HEK293 (cell line): ENCODE data around the gene COX7A1.

Experiments used
- KLF7 ChIP-seq: fragments of 450-650 bp; formaldehyde crosslinking; IDR thresholded peaks from 2 replicates; pipeline ENCODE4 v1.5.1; 2016; ENCODE audit warnings: missing biosample characterization, missing genetic modification characterization, borderline replicate concordance
- MZF1 ChIP-seq: fragments of 450-650 bp; formaldehyde crosslinking; IDR thresholded peaks from 2 replicates; pipeline ENCODE4 v1.5.1; 2017; ENCODE audit warnings: missing biosample characterization, missing genetic modification characterization, borderline replicate concordance
- PRDM1 ChIP-seq: fragments of 450-650 bp; formaldehyde crosslinking; IDR thresholded peaks from 2 replicates; pipeline ENCODE4; 2016; ENCODE audit warnings: missing biosample characterization, missing genetic modification characterization
- SETDB1 ChIP-seq: IDR thresholded peaks from one replicate; pipeline ENCODE4 v1.6.1; 2017; ENCODE audit warnings: mild to moderate bottlenecking, low read length, moderate library complexity, mixed read lengths; ENCODE audit not compliant: insufficient read length
- YY1 ChIP-seq: fragments of 450-650 bp; formaldehyde crosslinking; IDR thresholded peaks from 2 replicates; pipeline ENCODE4 v1.5.1; 2018; ENCODE audit warnings: missing biosample characterization, missing genetic modification characterization
- ZBTB21 ChIP-seq: fragments of 450-650 bp; formaldehyde crosslinking; IDR thresholded peaks from 2 replicates; pipeline ENCODE4 v1.5.1; 2017; ENCODE audit warnings: missing biosample characterization, missing genetic modification characterization
- ZNF112 ChIP-seq: fragments of 450-650 bp; formaldehyde crosslinking; IDR thresholded peaks from 2 replicates; pipeline ENCODE4 v1.5.0; 2017; ENCODE audit warnings: missing biosample characterization, missing genetic modification characterization
- ZNF132 ChIP-seq: fragments of 450-650 bp; formaldehyde crosslinking; IDR thresholded peaks from 2 replicates; pipeline ENCODE4 v1.5.1; 2017; ENCODE audit warnings: missing biosample characterization, missing genetic modification characterization, borderline replicate concordance
- ZNF16 ChIP-seq: fragments of 450-650 bp; formaldehyde crosslinking; IDR thresholded peaks from 2 replicates; pipeline ENCODE4 v1.5.1; 2016; ENCODE audit warnings: low read depth, missing biosample characterization, missing genetic modification characterization
- ZNF292 ChIP-seq: fragments of 450-650 bp; formaldehyde crosslinking; IDR thresholded peaks from 2 replicates; pipeline ENCODE4 v1.5.1; 2016; ENCODE audit warnings: low read depth, missing biosample characterization, missing genetic modification characterization, borderline replicate concordance
- ZNF514 ChIP-seq: fragments of 450-650 bp; formaldehyde crosslinking; IDR thresholded peaks from 2 replicates; pipeline ENCODE4 v1.5.1; 2016; ENCODE audit warnings: missing biosample characterization, missing genetic modification characterization
- ZNF548 ChIP-seq: fragments of 450-650 bp; formaldehyde crosslinking; IDR thresholded peaks from 2 replicates; pipeline ENCODE4 v1.5.1; 2016; ENCODE audit warnings: missing biosample characterization, missing genetic modification characterization
- ZXDB ChIP-seq: fragments of 450-650 bp; formaldehyde crosslinking; IDR thresholded peaks from 2 replicates; pipeline ENCODE4 v1.5.1; 2016; ENCODE audit warnings: missing biosample characterization, missing genetic modification characterization
- TF ChIP-seq, protein P1 (sequence below): fragments of 450-650 bp; formaldehyde crosslinking; IDR thresholded peaks from 2 replicates; pipeline ENCODE4 v1.5.1; 2016; ENCODE audit warnings: missing biosample characterization, missing genetic modification characterization
- TF ChIP-seq, protein P2 (sequence below): fragments of 450-650 bp; formaldehyde crosslinking; IDR thresholded peaks from 2 replicates; pipeline ENCODE4 v1.5.1; 2016; ENCODE audit warnings: missing biosample characterization, missing genetic modification characterization
- TF ChIP-seq, protein P3 (sequence below): fragments of 450-650 bp; formaldehyde crosslinking; IDR thresholded peaks from 2 replicates; pipeline ENCODE4 v1.5.1; 2016; ENCODE audit warnings: missing biosample characterization, missing genetic modification characterization
- TF ChIP-seq, protein P4 (sequence below): fragments of 450-650 bp; formaldehyde crosslinking; IDR thresholded peaks from 2 replicates; pipeline ENCODE4 v1.5.1; 2016; ENCODE audit warnings: missing biosample characterization, missing genetic modification characterization, borderline replicate concordance
- TF ChIP-seq, protein P5 (sequence below): fragments of 450-650 bp; formaldehyde crosslinking; IDR thresholded peaks from 2 replicates; pipeline ENCODE4 v1.5.1; 2016; ENCODE audit warnings: missing biosample characterization, missing genetic modification characterization, borderline replicate concordance
- TF ChIP-seq, protein P6 (sequence below): fragments of 450-650 bp; formaldehyde crosslinking; IDR thresholded peaks from 2 replicates; pipeline ENCODE4 v1.5.0; 2017; ENCODE audit warnings: missing biosample characterization, missing genetic modification characterization, borderline replicate concordance

COX7A1 gene

DNA sequence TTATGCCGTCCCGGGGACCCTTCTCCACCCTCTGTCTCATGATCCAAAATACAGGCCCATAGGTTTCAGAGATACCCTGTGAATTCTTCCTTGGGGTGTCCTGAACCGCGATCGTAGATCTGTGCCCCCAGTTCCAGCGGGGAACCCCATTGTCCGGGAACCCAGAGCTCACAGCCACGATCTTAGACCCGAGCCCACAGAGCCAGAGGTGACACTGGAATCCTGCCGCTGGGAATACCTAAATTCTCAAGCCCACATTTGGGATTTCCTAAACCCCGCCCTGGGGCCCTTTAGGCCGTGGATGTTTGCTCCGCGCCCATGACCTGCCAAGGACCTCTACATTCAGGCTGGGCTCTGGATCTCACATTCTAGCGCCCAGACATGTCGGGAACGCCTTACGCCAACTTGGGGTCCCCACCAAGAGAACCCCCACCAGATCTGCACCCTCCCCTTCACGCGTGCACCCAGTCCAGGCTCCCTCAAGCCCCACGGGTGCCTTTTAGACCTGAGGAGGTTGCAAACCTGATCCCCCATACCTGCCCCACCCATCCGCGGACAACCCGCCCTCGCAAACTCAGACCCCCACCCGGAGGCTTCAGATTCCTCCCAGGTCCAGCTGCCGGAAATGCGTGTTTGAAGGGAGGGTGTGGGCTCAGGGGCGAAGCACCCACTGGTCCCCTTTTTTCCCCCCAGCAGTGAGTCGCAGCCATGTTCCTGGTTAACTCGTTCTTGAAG is 11.8 kb downstream of the COX7A1 start (continued):
- TF ChIP-seq, protein P1, sequence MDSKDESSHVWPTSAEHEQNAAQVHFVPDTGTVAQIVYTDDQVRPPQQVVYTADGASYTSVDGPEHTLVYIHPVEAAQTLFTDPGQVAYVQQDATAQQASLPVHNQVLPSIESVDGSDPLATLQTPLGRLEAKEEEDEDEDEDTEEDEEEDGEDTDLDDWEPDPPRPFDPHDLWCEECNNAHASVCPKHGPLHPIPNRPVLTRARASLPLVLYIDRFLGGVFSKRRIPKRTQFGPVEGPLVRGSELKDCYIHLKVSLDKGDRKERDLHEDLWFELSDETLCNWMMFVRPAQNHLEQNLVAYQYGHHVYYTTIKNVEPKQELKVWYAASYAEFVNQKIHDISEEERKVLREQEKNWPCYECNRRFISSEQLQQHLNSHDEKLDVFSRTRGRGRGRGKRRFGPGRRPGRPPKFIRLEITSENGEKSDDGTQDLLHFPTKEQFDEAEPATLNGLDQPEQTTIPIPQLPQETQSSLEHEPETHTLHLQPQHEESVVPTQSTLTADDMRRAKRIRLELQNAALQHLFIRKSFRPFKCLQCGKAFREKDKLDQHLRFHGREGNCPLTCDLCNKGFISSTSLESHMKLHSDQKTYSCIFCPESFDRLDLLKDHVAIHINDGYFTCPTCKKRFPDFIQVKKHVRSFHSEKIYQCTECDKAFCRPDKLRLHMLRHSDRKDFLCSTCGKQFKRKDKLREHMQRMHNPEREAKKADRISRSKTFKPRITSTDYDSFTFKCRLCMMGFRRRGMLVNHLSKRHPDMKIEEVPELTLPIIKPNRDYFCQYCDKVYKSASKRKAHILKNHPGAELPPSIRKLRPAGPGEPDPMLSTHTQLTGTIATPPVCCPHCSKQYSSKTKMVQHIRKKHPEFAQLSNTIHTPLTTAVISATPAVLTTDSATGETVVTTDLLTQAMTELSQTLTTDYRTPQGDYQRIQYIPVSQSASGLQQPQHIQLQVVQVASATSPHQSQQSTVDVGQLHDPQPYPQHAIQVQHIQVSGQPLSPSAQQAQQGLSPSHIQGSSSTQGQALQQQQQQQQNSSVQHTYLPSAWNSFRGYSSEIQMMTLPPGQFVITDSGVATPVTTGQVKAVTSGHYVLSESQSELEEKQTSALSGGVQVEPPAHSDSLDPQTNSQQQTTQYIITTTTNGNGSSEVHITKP: no peak; the same call in 1 of the 2 replicates
- TF ChIP-seq ZNF132 (tag by site-specific recombination) (no peak), ZNF16 (tag by site-specific recombination) (0 out of 2 replicates have a peak, but pooled peaks have one; percentile 11), KLF7 (tag by site-specific recombination) (peak; percentile 86; the same call in 1 of the 2 replicates), ZNF514 (tag by site-specific recombination) (no peak), ZNF112 (tag by site-specific recombination) (no peak), ZNF548 (tag by site-specific recombination) (no peak), SETDB1 (no peak), YY1 (tag by site-specific recombination) (0 out of 2 replicates have a peak, but pooled peaks have one; percentile 9), ZXDB (tag by site-specific recombination) (peak; percentile 14), ZBTB21 (tag by site-specific recombination) (peak; percentile 41; the same call in 1 of the 2 replicates), ZNF292 (tag by site-specific recombination) (no peak), MZF1 (tag by site-specific recombination) (no peak), PRDM1 (no peak)
- TF ChIP-seq, protein P2, sequence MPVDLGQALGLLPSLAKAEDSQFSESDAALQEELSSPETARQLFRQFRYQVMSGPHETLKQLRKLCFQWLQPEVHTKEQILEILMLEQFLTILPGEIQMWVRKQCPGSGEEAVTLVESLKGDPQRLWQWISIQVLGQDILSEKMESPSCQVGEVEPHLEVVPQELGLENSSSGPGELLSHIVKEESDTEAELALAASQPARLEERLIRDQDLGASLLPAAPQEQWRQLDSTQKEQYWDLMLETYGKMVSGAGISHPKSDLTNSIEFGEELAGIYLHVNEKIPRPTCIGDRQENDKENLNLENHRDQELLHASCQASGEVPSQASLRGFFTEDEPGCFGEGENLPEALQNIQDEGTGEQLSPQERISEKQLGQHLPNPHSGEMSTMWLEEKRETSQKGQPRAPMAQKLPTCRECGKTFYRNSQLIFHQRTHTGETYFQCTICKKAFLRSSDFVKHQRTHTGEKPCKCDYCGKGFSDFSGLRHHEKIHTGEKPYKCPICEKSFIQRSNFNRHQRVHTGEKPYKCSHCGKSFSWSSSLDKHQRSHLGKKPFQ (tag by site-specific recombination): no peak
- TF ChIP-seq, protein P3, sequence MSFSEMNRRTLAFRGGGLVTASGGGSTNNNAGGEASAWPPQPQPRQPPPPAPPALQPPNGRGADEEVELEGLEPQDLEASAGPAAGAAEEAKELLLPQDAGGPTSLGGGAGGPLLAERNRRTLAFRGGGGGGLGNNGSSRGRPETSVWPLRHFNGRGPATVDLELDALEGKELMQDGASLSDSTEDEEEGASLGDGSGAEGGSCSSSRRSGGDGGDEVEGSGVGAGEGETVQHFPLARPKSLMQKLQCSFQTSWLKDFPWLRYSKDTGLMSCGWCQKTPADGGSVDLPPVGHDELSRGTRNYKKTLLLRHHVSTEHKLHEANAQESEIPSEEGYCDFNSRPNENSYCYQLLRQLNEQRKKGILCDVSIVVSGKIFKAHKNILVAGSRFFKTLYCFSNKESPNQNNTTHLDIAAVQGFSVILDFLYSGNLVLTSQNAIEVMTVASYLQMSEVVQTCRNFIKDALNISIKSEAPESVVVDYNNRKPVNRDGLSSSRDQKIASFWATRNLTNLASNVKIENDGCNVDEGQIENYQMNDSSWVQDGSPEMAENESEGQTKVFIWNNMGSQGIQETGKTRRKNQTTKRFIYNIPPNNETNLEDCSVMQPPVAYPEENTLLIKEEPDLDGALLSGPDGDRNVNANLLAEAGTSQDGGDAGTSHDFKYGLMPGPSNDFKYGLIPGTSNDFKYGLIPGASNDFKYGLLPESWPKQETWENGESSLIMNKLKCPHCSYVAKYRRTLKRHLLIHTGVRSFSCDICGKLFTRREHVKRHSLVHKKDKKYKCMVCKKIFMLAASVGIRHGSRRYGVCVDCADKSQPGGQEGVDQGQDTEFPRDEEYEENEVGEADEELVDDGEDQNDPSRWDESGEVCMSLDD: peak; percentile 83
- TF ChIP-seq, protein P4, sequence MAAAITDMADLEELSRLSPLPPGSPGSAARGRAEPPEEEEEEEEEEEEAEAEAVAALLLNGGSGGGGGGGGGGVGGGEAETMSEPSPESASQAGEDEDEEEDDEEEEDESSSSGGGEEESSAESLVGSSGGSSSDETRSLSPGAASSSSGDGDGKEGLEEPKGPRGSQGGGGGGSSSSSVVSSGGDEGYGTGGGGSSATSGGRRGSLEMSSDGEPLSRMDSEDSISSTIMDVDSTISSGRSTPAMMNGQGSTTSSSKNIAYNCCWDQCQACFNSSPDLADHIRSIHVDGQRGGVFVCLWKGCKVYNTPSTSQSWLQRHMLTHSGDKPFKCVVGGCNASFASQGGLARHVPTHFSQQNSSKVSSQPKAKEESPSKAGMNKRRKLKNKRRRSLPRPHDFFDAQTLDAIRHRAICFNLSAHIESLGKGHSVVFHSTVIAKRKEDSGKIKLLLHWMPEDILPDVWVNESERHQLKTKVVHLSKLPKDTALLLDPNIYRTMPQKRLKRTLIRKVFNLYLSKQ: no peak
- TF ChIP-seq, protein P5, sequence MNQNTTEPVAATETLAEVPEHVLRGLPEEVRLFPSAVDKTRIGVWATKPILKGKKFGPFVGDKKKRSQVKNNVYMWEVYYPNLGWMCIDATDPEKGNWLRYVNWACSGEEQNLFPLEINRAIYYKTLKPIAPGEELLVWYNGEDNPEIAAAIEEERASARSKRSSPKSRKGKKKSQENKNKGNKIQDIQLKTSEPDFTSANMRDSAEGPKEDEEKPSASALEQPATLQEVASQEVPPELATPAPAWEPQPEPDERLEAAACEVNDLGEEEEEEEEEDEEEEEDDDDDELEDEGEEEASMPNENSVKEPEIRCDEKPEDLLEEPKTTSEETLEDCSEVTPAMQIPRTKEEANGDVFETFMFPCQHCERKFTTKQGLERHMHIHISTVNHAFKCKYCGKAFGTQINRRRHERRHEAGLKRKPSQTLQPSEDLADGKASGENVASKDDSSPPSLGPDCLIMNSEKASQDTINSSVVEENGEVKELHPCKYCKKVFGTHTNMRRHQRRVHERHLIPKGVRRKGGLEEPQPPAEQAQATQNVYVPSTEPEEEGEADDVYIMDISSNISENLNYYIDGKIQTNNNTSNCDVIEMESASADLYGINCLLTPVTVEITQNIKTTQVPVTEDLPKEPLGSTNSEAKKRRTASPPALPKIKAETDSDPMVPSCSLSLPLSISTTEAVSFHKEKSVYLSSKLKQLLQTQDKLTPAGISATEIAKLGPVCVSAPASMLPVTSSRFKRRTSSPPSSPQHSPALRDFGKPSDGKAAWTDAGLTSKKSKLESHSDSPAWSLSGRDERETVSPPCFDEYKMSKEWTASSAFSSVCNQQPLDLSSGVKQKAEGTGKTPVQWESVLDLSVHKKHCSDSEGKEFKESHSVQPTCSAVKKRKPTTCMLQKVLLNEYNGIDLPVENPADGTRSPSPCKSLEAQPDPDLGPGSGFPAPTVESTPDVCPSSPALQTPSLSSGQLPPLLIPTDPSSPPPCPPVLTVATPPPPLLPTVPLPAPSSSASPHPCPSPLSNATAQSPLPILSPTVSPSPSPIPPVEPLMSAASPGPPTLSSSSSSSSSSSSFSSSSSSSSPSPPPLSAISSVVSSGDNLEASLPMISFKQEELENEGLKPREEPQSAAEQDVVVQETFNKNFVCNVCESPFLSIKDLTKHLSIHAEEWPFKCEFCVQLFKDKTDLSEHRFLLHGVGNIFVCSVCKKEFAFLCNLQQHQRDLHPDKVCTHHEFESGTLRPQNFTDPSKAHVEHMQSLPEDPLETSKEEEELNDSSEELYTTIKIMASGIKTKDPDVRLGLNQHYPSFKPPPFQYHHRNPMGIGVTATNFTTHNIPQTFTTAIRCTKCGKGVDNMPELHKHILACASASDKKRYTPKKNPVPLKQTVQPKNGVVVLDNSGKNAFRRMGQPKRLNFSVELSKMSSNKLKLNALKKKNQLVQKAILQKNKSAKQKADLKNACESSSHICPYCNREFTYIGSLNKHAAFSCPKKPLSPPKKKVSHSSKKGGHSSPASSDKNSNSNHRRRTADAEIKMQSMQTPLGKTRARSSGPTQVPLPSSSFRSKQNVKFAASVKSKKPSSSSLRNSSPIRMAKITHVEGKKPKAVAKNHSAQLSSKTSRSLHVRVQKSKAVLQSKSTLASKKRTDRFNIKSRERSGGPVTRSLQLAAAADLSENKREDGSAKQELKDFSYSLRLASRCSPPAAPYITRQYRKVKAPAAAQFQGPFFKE: no peak
- TF ChIP-seq, protein P6, sequence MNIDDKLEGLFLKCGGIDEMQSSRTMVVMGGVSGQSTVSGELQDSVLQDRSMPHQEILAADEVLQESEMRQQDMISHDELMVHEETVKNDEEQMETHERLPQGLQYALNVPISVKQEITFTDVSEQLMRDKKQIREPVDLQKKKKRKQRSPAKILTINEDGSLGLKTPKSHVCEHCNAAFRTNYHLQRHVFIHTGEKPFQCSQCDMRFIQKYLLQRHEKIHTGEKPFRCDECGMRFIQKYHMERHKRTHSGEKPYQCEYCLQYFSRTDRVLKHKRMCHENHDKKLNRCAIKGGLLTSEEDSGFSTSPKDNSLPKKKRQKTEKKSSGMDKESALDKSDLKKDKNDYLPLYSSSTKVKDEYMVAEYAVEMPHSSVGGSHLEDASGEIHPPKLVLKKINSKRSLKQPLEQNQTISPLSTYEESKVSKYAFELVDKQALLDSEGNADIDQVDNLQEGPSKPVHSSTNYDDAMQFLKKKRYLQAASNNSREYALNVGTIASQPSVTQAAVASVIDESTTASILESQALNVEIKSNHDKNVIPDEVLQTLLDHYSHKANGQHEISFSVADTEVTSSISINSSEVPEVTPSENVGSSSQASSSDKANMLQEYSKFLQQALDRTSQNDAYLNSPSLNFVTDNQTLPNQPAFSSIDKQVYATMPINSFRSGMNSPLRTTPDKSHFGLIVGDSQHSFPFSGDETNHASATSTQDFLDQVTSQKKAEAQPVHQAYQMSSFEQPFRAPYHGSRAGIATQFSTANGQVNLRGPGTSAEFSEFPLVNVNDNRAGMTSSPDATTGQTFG (tag by site-specific recombination): no peak
